Subcutaneous abdominal adipose tissue (tissue), 5 donors: ENCODE data around the gene NOL6.
"Not testable (repeated sequence)": the region's sequence is repeated elsewhere in the genome, so short reads cannot be mapped to it uniquely, and the experiment has no call there.

Experiments used
- H3K27ac ChIP-seq: one replicate; pipeline ENCODE4 v1.7.0; 2013; ENCODE audit warnings: low read depth, mild to moderate bottlenecking, inconsistent platforms, low read length, moderate library complexity
- H3K27me3 ChIP-seq, 5 donors: one replicate each; pipeline ENCODE4 v1.7.0; 2013; ENCODE audit warnings: low read length in 5 of 5, inconsistent platforms in 1 of 5; ENCODE audit not compliant: control insufficient read depth in 5 of 5, insufficient read depth in 4 of 5
- H3K36me3 ChIP-seq, 5 donors: one replicate each; pipeline ENCODE4 v1.7.0; 2013; ENCODE audit warnings: low read length in 5 of 5; ENCODE audit not compliant: control insufficient read depth in 5 of 5, insufficient read depth in 5 of 5
- H3K4me1 ChIP-seq, 5 donors: one replicate each; pipeline ENCODE4 v1.7.0; 2013; ENCODE audit warnings: low read length in 5 of 5, mild to moderate bottlenecking in 3 of 5, moderate library complexity in 1 of 5; ENCODE audit not compliant: control insufficient read depth in 5 of 5, insufficient read depth in 5 of 5
- H3K4me3 ChIP-seq, 5 donors: one replicate each; pipeline ENCODE4 v1.7.0; 2013; ENCODE audit warnings: low read length in 5 of 5, low read depth in 1 of 5
- H3K9ac ChIP-seq, 5 donors: one replicate each; pipeline ENCODE4 v1.7.0; 2013; ENCODE audit warnings: low read length in 5 of 5, mild to moderate bottlenecking in 4 of 5, moderate library complexity in 3 of 5
- H3K9me3 ChIP-seq, 5 donors: one replicate each; pipeline ENCODE4 v1.7.0; 2013; ENCODE audit warnings: low read length in 5 of 5; ENCODE audit not compliant: control insufficient read depth in 5 of 5
- donor health status: healthy.
- donor health status: healthy.
- donor health status: healthy.
- donor health status: healthy.
- donor health status: healthy.

The NOL6 gene

GRCh38 chr9:33465096-33465495 is 8.6 kb downstream of the NOL6 start:
- no peak overlapping the region for H3K4me3 ChIP-seq
- peaks cover 0 to 10% (median 7%) of the 10 kb centered on the region in 5 donors for H3K4me1 ChIP-seq
- H3K27me3 ChIP-seq: no peaks in the 10 kb centered on the region
- H3K36me3 ChIP-seq: peaks cover 0 to 96% (median 94%) of the 10 kb centered on the region in 5 donors
- no peaks in the 10 kb centered on the region for H3K9me3 ChIP-seq
- H3K9ac ChIP-seq: no peak overlapping the region
- H3K27ac ChIP-seq: no peak overlapping the region

- no peaks in the 10 kb centered on the region for H3K9me3 ChIP-seq
- no peak overlapping the region for H3K4me3 ChIP-seq
- H3K27me3 ChIP-seq: no peaks in the 10 kb centered on the region
- peaks cover 0 to 88% (median 85%) of the 10 kb centered on the region in 5 donors for H3K36me3 ChIP-seq
- no peak overlapping the region for H3K9ac ChIP-seq
- H3K27ac ChIP-seq: no peak overlapping the region
- H3K4me1 ChIP-seq: peaks cover 0 to 10% (median 7%) of the 10 kb centered on the region in 5 donors
Measured at GRCh38 chr9:33464045-33464636, 9.6 kb downstream of the NOL6 start.

- Histone ChIP-seq H3K9me3 (no peaks in the 10 kb centered on the region), H3K36me3 (peaks cover 0 to 78% (median 75%) of the 10 kb centered on the region in 5 donors), H3K27ac (no peak overlapping the region), H3K4me1 (peaks cover 0 to 10% (median 7%) of the 10 kb centered on the region in 5 donors), H3K27me3 (no peaks in the 10 kb centered on the region), H3K4me3 (no peak overlapping the region), H3K9ac (no peak overlapping the region)
Measured at GRCh38 chr9:33463151-33463550, 10.6 kb downstream of the NOL6 start.

- Histone ChIP-seq H3K9ac (no peak overlapping the region), H3K4me1 (peaks cover 0 to 10% (median 7%) of the 10 kb centered on the region in 5 donors), H3K27me3 (no peaks in the 10 kb centered on the region), H3K36me3 (peaks cover 0 to 62% (median 58%) of the 10 kb centered on the region in 5 donors), H3K4me3 (no peak overlapping the region), H3K27ac (no peak overlapping the region), H3K9me3 (no peaks in the 10 kb centered on the region)
Measured at GRCh38 chr9:33461492-33461891, 12.2 kb downstream of the NOL6 start.

- Histone ChIP-seq H3K36me3 (peaks cover 0 to 55% (median 52%) of the 10 kb centered on the region in 5 donors), H3K27me3 (no peaks in the 10 kb centered on the region), H3K9ac (no peak overlapping the region), H3K27ac (no peak overlapping the region), H3K9me3 (no peaks in the 10 kb centered on the region), H3K4me1 (peaks cover 0 to 10% (median 7%) of the 10 kb centered on the region in 5 donors), H3K4me3 (no peak overlapping the region)
Measured at GRCh38 chr9:33460854-33461253, 12.9 kb downstream of the NOL6 start.

- Histone ChIP-seq H3K36me3 (peaks cover 0 to 38% (median 35%) of the 10 kb centered on the region in 5 donors), H3K27me3 (no peaks in the 10 kb centered on the region), H3K4me3 (no peak overlapping the region), H3K9me3 (no peaks in the 10 kb centered on the region), H3K4me1 (peaks cover 0 to 10% (median 7%) of the 10 kb centered on the region in 5 donors), H3K9ac (no peak overlapping the region), H3K27ac (no peak overlapping the region)
Measured at GRCh38 chr9:33459115-33459514, 14.6 kb downstream of the NOL6 start.

GRCh38 chr9:33458444-33458843 is 15.3 kb downstream of the NOL6 start:
- no peak overlapping the region for H3K27ac ChIP-seq
- H3K36me3 ChIP-seq: peaks cover 0 to 31% (median 28%) of the 10 kb centered on the region in 5 donors
- peaks cover 0 to 10% (median 7%) of the 10 kb centered on the region in 5 donors for H3K4me1 ChIP-seq
- H3K9ac ChIP-seq: no peak overlapping the region
- no peaks in the 10 kb centered on the region for H3K27me3 ChIP-seq
- no peaks in the 10 kb centered on the region for H3K9me3 ChIP-seq
- no peak overlapping the region for H3K4me3 ChIP-seq

- Histone ChIP-seq H3K27ac (no peak overlapping the region), H3K9ac (no peak overlapping the region), H3K36me3 (peaks cover 0 to 9% (median 3%) of the 10 kb centered on the region in 5 donors), H3K4me3 (no peak overlapping the region), H3K27me3 (no peaks in the 10 kb centered on the region), H3K9me3 (no peaks in the 10 kb centered on the region), H3K4me1 (peaks cover 0 to 3% (median 0%) of the 10 kb centered on the region in 5 donors)
Measured at GRCh38 chr9:33455945-33456344, 17.8 kb downstream of the NOL6 start.

- H3K27ac ChIP-seq, H3K27me3 ChIP-seq, H3K4me1 ChIP-seq, H3K4me3 ChIP-seq, H3K9me3 ChIP-seq, H3K9ac ChIP-seq, H3K36me3 ChIP-seq: not testable (repeated sequence)
Measured at GRCh38 chr9:33455456-33455855, 18.3 kb downstream of the NOL6 start.

GRCh38 chr9:33454661-33455026 is 19.1 kb downstream of the NOL6 start:
- not testable (repeated sequence) for H3K9me3 ChIP-seq, H3K4me3 ChIP-seq, H3K27ac ChIP-seq, H3K36me3 ChIP-seq, H3K27me3 ChIP-seq, H3K4me1 ChIP-seq, H3K9ac ChIP-seq
